ENCODE results near the gene WWOX.

DNA sequence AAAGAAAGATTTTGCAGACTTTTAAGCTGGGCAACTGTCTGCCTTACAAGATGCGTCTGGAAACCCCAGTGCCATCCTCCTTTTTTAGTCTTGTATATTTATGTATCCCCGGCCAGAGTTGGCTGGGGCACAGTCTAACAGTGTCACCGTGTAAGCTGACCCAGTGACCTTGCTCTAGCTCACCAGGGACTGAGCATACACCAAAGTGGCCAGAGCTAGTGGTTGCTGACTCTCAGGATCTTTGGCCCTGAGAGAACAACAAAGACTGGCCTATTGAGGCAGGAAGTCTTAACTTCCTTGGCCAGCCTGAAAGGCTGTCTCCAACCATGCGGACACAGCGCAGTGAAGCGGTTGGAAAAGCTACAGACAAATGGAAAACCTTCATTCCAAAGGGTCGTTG is 745.2 kb downstream of the WWOX start:
- no peak for TF ChIP-seq CTCF (IDR thresholded peaks at IDR 0.05; ENCODE audit: insufficient read depth, low read depth, low read length)
- TF ChIP-seq EZH2 (IDR thresholded peaks at IDR 0.05; ENCODE audit: insufficient read depth, low read length), result no peak
